GM18520 (cell line): ENCODE measurements around the gene TPST2.

Experiments
- ATAC-seq: cut with Tn5 transposase; IDR thresholded peaks from one replicate; pipeline ENCODE4 v1.9.1; 2021; ENCODE audit not compliant: unreplicated experiment

TPST2 gene

DNA sequence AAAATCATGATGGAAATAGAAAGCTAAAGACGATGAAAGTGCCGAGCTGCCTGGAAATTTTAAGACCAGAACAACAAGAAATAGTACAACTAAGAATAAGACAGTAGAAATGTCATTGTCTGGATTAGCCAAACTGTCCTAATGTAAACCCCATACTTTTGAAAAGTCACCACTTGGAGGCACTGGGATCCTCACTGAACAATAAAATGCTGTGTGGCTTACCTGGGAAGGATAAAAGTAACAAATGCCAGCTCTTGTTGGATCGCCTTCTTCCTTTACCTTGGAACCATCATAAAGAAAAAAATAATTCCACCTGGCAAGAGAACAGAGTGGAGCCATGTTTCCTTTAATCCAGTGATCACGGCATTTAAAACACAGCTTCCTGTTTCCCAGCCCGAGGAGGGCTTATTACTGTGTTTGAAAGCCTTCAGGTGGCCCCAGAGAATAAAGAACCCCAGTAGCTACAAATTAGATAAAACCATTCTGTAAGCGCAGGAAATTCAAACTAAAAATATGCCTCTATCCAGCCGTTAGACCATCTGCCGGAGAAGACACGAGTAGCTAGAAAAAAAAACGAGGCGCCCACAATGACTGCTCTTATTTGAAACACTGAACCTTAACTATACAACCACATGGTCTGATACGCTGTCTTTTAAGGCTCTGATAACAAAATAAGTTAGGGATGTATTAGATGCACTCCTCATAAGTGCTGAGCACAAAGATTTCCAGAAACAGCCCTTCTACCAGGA is 110.7 kb downstream of the TPST2 start:
- ATAC-seq: no peak

DNA sequence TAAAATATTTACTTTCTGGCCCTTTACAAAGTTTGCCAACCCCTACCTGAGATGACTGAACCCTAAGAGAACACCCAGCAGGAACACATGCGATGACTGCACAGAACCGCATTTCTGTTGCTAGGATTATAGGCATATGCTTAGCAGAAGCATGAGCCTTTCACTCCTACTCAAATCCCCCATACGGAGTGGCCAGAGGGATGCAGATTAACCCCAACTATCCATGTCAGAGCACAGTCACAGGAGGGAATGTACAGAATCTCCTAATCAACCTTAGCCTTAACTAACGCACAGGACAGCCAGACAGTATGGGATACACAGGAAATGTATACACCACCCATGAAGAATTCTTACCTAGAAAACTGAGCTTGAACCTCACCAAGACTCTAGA is 112.6 kb downstream of the TPST2 start:
- no peak for ATAC-seq

DNA sequence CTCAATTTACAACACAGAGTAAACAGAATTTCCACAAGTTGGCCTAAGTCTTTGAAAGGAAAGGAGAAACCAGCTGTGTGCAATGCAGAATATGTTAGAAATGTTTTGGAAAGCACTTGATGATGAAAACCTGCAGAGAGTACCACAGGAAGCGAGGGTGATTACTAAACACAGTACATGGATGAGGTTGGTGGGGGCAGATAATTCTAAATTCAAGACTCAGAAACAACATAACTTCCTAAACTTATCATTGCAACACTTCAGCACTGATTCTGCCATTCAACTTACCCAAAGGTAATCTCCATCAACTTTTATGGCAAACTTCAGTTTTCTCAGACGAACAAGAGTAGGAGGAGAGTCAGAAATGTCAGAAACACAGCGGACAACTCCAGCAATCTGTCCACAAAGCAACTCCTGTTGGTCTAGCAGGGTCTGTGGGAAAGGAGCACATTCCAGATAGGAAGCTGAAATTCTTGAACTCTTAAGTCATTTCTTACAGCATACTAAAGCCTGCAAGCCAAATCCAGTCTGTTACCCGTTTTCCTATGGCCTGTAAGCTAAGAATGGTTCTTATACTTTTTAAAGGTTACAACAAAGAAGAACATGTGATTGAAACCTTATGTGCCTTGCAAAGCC is 113.1 kb downstream of the TPST2 start:
- no peak for ATAC-seq

DNA sequence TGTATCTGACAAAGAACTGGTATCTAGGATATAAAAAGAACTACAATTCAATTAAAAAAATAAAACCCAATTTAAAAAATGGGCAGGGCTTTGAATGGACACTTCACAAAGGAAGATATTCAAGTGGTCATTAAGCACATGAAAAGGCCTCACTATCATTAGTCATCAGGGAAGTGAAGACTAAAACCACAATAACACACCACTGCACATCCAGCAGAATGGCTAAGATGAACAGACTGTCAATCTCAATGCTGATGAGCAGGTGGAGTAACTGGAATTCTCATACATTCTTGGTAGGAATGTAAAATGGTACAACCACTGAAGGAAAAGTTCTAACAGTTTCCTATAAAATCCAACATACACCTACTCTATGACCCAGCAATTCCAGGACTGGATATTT is 115.2 kb downstream of the TPST2 start:
- no peak for ATAC-seq
